Measurements from ENCODE around the gene LEKR1. TPM values are rescaled to one million over a fixed set of nuclear protein-coding genes. Genes with fewer than 3 reads are reported as not detected.

LEKR1 gene
- total and polyA plus RNA-seq, 9 of the 15 experiments (the other 6 are each of a cell fraction or from before 2014, with no cell fraction given), result 0.76 to 1.8 (median 1.2) TPM

GRCh38 chr3:156795890-156796481, 30.2 kb upstream of the LEKR1 start:
- no peaks in the 10 kb centered on the region for H3K9me1 ChIP-seq (ENCODE audit: control insufficient read depth, insufficient read depth, low read length)
- H3K79me2 ChIP-seq (ENCODE audit: control insufficient read depth, insufficient read depth, low read length), result no peaks in the 10 kb centered on the region
- ATAC-seq, result peak; percentile 48; the same call in 2 of the 3 replicates
- no peaks in the 10 kb centered on the region for H3K36me3 ChIP-seq (ENCODE audit: control insufficient read depth, insufficient read depth, low read length)
- DNase-seq (ENCODE audit: extremely low read depth in 1 of 4, low spot score in 3 of 4), result no peak
- peaks cover 0 to 17% of the 10 kb centered on the region in 2 experiments; a peak in 4 of 5 replicates for H3K4me1 ChIP-seq (replicated peaks in 1 of 2; ENCODE audit: control insufficient read depth in 2 of 2, insufficient read depth in 2 of 2, low read length in 2 of 2)
- H3K4me2 ChIP-seq (ENCODE audit: insufficient read depth, low read length), result no peak overlapping the region; the same call in 1 of the 2 replicates
- BruUV-seq (replicated peaks), result no TSS peak
- POLR2A ChIA-PET, result interaction anchor here (1.4 to 1.5 kb wide), 2 partner anchors 8 to 15 kb away, joined by 4 to 6 read pairs; no protein-coding TSS in a partner anchor
- intact Hi-C loops (cut with micrococcal nuclease) (no loop called here), in situ Hi-C loops (cut with MboI) (no loop called here)
- H2AFZ ChIP-seq (ENCODE audit: low read depth, low read length), result peak overlapping the region; percentile 54; the same call in 1 of the 2 replicates
- FAIRE-seq, result no peak
- CTCF ChIA-PET (ENCODE audit: low intra/inter-chr PET ratio), result no interaction called here
- no peak overlapping the region for H3K9ac ChIP-seq (ENCODE audit: insufficient read depth in 1 of 2, low read depth in 2 of 2, low read length in 2 of 2)
- no peaks in the 10 kb centered on the region for H4K20me1 ChIP-seq (replicated peaks; ENCODE audit: control insufficient read depth, insufficient read depth, low read length)
- H3K27ac ChIP-seq (ENCODE audit: extremely low read depth, low read depth, low read length), result no peak overlapping the region
- H3K27me3 ChIP-seq (ENCODE audit: control insufficient read depth in 2 of 2, insufficient read depth in 2 of 2, low read length in 2 of 2), result no peaks in the 10 kb centered on the region
- no peak overlapping the region for H3K4me3 ChIP-seq
- no peaks in the 10 kb centered on the region for H3K9me3 ChIP-seq (replicated peaks; ENCODE audit: control insufficient read depth, insufficient read depth, low read depth, low read length)
- peak; percentile 95 for TF ChIP-seq MAFG (tag; conservative IDR thresholded peaks at IDR 0.05)
- TF ChIP-seq ZNF212 (CRISPR knock-in tag; IDR thresholded peaks at IDR 0.05), result no peak
- 0 out of 2 replicates have a peak, but pooled peaks have one; percentile 33 for TF ChIP-seq ZNF592 (IDR thresholded peaks at IDR 0.05)
- no peak for TF ChIP-seq SMARCE1 (IDR thresholded peaks at IDR 0.05)
- TF ChIP-seq ZNF316 (IDR thresholded peaks at IDR 0.05), result peak; percentile 98
- TF ChIP-seq TCF15 (CRISPR knock-in tag; IDR thresholded peaks at IDR 0.05), result no peak
- no peak for TF ChIP-seq JUND (IDR thresholded peaks at IDR 0.05; ENCODE audit: borderline replicate concordance, low read depth, low read length)
- 0 out of 3 replicates have a peak, but pooled peaks have one; percentile 16 for TF ChIP-seq JUND (tag; IDR thresholded peaks at IDR 0.05; ENCODE audit: borderline replicate concordance, low read depth, low read length)

All from K562 (cell line).